Liver (tissue), 9 donors: ENCODE results near the gene STRN. TPM values are rescaled to one million over a fixed set of nuclear protein-coding genes. Genes with fewer than 3 reads are reported as not detected.

ENCODE experiments used
- DNase-seq: peaks from one replicate; pipeline ENCODE4 v3.0.0-alpha.2; 2017; ENCODE audit warnings: low spot score
- H3K27ac ChIP-seq, 2 donors: one replicate each; pipeline ENCODE4 v1.7.0; 2013; ENCODE audit warnings: inconsistent platforms in 2 of 2, low read length in 2 of 2, control low read depth in 1 of 2, low read depth in 1 of 2, mild to moderate bottlenecking in 1 of 2
- H3K27me3 ChIP-seq, 4 donors: one replicate each; pipeline versions ENCODE4 v1.6.1 to v1.7.0; 2013; ENCODE audit warnings: low read length in 3 of 4, inconsistent platforms in 1 of 4, mild to moderate bottlenecking in 1 of 4, moderate library complexity in 1 of 4; ENCODE audit not compliant: control insufficient read depth in 4 of 4, insufficient read depth in 4 of 4
- H3K36me3 ChIP-seq, 4 donors: one replicate each; pipeline versions ENCODE4 v1.6.1 to v1.7.0; 2013; ENCODE audit warnings: low read length in 3 of 4, mild to moderate bottlenecking in 3 of 4, low read depth in 1 of 4, moderate library complexity in 1 of 4; ENCODE audit not compliant: control insufficient read depth in 4 of 4, insufficient read depth in 3 of 4
- H3K4me1 ChIP-seq, 4 donors: one replicate each; pipeline versions ENCODE4 v1.6.1 to v1.7.0; 2013; ENCODE audit warnings: low read length in 3 of 4, mild to moderate bottlenecking in 3 of 4, moderate library complexity in 1 of 4; ENCODE audit not compliant: control insufficient read depth in 4 of 4, insufficient read depth in 4 of 4
- H3K4me3 ChIP-seq, 3 donors: one replicate each; pipeline versions ENCODE4 v1.6.1 to v1.7.0; 2013; ENCODE audit warnings: low read length in 3 of 3, control low read depth in 1 of 3, low read depth in 1 of 3, mild to moderate bottlenecking in 1 of 3
- H3K9ac ChIP-seq, 2 donors: one replicate each; pipeline ENCODE4 v1.7.0; 2013; ENCODE audit warnings: low read length in 2 of 2, mild to moderate bottlenecking in 2 of 2, moderate library complexity in 2 of 2, control low read depth in 1 of 2, low read depth in 1 of 2
- H3K9me3 ChIP-seq, 4 donors: one replicate each; pipeline versions ENCODE4 v1.6.1 to v1.7.0; 2013; ENCODE audit warnings: low read length in 3 of 4; ENCODE audit not compliant: control insufficient read depth in 4 of 4
- EGR1 ChIP-seq, 2 donors: IDR thresholded peaks; 2 replicates each; pipeline ENCODE4 v1.6.1; 2016 to 2018; ENCODE audit warnings: antibody characterized with exemption in 2 of 2, low read depth in 2 of 2
- FOXA1 ChIP-seq: IDR thresholded peaks from 2 replicates; pipeline ENCODE4 v1.6.1; 2016; ENCODE audit warnings: antibody characterized with exemption
- GABPA ChIP-seq, 2 donors: IDR thresholded peaks in 1 of 2; conservative IDR thresholded peaks in 1 of 2; 2 replicates each; pipeline ENCODE4 v1.6.1; 2016; ENCODE audit warnings: antibody characterized with exemption in 2 of 2, mild to moderate bottlenecking in 1 of 2, moderate library complexity in 1 of 2
- HNF4A ChIP-seq, 2 donors: conservative IDR thresholded peaks; 2 replicates each; pipeline ENCODE4 v1.6.1; 2016; ENCODE audit warnings: antibody characterized with exemption in 2 of 2, mild to moderate bottlenecking in 2 of 2
- HNF4G ChIP-seq: IDR thresholded peaks from 2 replicates; pipeline ENCODE4 v1.6.1; 2016; ENCODE audit warnings: antibody characterized with exemption
- JUND ChIP-seq, 2 donors: IDR thresholded peaks; 2 replicates each; pipeline ENCODE4 v1.6.1; 2016; ENCODE audit warnings: antibody characterized with exemption in 2 of 2
- NR2F2 ChIP-seq: IDR thresholded peaks from 2 replicates; pipeline ENCODE4 v1.6.1; 2016; ENCODE audit warnings: antibody characterized with exemption
- RAD21 ChIP-seq, 2 donors: IDR thresholded peaks; 2 replicates each; pipeline ENCODE4 v1.6.1; 2016; ENCODE audit warnings: antibody characterized with exemption in 2 of 2, mild to moderate bottlenecking in 2 of 2
- RXRA ChIP-seq, 2 donors: IDR thresholded peaks; 2 replicates each; pipeline ENCODE4 v1.6.1; 2017 to 2018; ENCODE audit warnings: antibody characterized with exemption in 2 of 2, mild to moderate bottlenecking in 1 of 2
- SP1 ChIP-seq: IDR thresholded peaks from 2 replicates; pipeline ENCODE4 v1.6.1; 2018; ENCODE audit warnings: antibody characterized with exemption, mild to moderate bottlenecking
- TAF1 ChIP-seq: conservative IDR thresholded peaks from 2 replicates; pipeline ENCODE4 v1.6.1; 2016; ENCODE audit warnings: antibody characterized with exemption, mild to moderate bottlenecking
- YY1 ChIP-seq: IDR thresholded peaks from 2 replicates; pipeline ENCODE4 v1.6.1; 2016; ENCODE audit warnings: antibody characterized with exemption, mild to moderate bottlenecking
- WGBS: extraction: QIAGEN DNeasy Blood & Tissue Kit; methylation state at CpG from one replicate; pipeline ENCODE4 v1.1.7; 2013; 5-methylcytosine and 5-hydroxymethylcytosine counted together
- polyA plus RNA-seq, 2 donors: library from polyadenylated mRNA; stranded (reverse) in 1 of 2; unstranded in 1 of 2; fragments of 200-250 nt in 1 of 2; fragments of >200 nt in 1 of 2; fragmentation: Nextera tagmentation in 1 of 2; extraction: Ambion mirVana in 1 of 2; gene quantifications; one replicate each; pipeline versions ENCODE4 v1.2.1 to v1.2.3, GENCODE V29; 2013 to 2015
- total RNA-seq, 2 donors: library from RNA; depleted of rRNA; stranded (reverse); fragments of >200 nt; gene quantifications; one replicate each; pipeline ENCODE4 v1.2.3, GENCODE V29; 2014
- TF ChIP-seq, protein P1 (sequence below): IDR thresholded peaks from 2 replicates; pipeline ENCODE4 v1.6.1; 2016; ENCODE audit warnings: antibody characterized with exemption, mild to moderate bottlenecking
- TF ChIP-seq, protein P2 (sequence below): fragments of 150-350 bp; IDR thresholded peaks from 2 replicates; pipeline ENCODE4 v1.5.1; 2017; ENCODE audit warnings: improper control_type of control experiment, low read depth, low read length; ENCODE audit not compliant: missing input control
- TF ChIP-seq, protein P3 (sequence below): IDR thresholded peaks from 2 replicates; pipeline ENCODE4 v1.6.1; 2016; ENCODE audit warnings: antibody characterized with exemption
- TF ChIP-seq, protein P4 (sequence below): IDR thresholded peaks from 2 replicates; pipeline ENCODE4 v1.6.1; 2016; ENCODE audit warnings: antibody characterized with exemption
- donor health status: healthy.
- donor health status: healthy.
- donor health status: healthy.
- donor health status: healthy.
- donor health status: healthy.

The STRN gene
- total and polyA plus RNA-seq, 4 donors, result 2.5 to 11.9 (median 5.6) TPM

DNA sequence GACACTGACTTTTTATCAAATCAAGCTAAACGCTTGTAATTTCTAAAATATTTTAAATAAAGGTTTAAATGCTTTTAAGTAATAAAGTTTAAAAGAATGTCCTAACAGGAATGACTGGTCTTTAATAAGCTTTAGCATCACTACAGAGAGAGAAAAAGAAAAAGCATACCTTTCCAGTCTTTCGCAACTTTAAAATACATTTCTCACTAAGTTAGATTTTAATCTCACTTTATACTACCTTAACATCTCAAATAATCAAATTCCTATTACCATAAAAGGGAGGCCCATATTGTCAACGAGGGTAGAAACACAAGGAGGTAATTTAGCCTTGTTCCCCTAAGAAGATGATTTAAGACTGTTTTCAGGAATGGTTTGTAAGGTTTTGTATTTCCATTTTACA lies 80.7 kb downstream of the STRN start:
- WGBS, result 94% methylated on average over 3 of the region's 3 CpGs
- H3K4me3 ChIP-seq, result no peak overlapping the region
- no peaks in the 10 kb centered on the region for H3K4me1 ChIP-seq
- DNase-seq, result no peak
- peaks cover 0 to 14% (median 1%) of the 10 kb centered on the region in 4 donors for H3K36me3 ChIP-seq
- H3K27me3 ChIP-seq, result no peaks in the 10 kb centered on the region
- TF ChIP-seq TAF1, result no peak
- no peak for TF ChIP-seq NR2F2
- TF ChIP-seq GABPA (IDR thresholded peaks at IDR 0.05 in 1 of 2, conservative IDR thresholded peaks at IDR 0.05 in 1 of 2), result no peak
- no peak for TF ChIP-seq HNF4G
- TF ChIP-seq YY1, result no peak
- TF ChIP-seq HNF4A (conservative IDR thresholded peaks at IDR 0.05), result no peak
- TF ChIP-seq, protein P1, sequence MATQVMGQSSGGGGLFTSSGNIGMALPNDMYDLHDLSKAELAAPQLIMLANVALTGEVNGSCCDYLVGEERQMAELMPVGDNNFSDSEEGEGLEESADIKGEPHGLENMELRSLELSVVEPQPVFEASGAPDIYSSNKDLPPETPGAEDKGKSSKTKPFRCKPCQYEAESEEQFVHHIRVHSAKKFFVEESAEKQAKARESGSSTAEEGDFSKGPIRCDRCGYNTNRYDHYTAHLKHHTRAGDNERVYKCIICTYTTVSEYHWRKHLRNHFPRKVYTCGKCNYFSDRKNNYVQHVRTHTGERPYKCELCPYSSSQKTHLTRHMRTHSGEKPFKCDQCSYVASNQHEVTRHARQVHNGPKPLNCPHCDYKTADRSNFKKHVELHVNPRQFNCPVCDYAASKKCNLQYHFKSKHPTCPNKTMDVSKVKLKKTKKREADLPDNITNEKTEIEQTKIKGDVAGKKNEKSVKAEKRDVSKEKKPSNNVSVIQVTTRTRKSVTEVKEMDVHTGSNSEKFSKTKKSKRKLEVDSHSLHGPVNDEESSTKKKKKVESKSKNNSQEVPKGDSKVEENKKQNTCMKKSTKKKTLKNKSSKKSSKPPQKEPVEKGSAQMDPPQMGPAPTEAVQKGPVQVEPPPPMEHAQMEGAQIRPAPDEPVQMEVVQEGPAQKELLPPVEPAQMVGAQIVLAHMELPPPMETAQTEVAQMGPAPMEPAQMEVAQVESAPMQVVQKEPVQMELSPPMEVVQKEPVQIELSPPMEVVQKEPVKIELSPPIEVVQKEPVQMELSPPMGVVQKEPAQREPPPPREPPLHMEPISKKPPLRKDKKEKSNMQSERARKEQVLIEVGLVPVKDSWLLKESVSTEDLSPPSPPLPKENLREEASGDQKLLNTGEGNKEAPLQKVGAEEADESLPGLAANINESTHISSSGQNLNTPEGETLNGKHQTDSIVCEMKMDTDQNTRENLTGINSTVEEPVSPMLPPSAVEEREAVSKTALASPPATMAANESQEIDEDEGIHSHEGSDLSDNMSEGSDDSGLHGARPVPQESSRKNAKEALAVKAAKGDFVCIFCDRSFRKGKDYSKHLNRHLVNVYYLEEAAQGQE, result no peak
- no peak for TF ChIP-seq RXRA (IDR thresholded peaks at IDR 0.05)
- TF ChIP-seq EGR1 (IDR thresholded peaks at IDR 0.05; ENCODE audit: low read depth in 2 of 2), result no peak
- TF ChIP-seq SP1, result no peak
- no peaks in the 10 kb centered on the region for H3K9me3 ChIP-seq
- H3K27ac ChIP-seq, result no peak overlapping the region
- no peak overlapping the region for H3K9ac ChIP-seq

DNA sequence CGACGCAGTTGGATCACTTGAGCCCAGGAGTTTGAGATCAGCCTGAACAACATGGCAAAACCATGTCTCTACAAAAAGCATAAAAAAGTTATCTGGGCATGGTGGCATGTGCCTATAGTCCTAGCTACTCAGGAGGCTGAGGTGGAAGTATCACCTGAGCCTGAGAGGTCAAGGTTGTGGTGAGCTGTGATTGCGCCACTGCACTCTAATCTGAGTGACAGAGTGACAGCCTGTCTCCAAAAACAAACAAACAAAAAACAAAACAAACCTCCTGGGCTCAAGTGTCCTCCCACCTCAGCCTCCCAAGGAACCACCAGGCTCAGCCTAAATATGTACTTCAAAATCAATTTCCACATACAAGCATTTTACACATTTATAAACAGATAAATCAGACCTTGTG lies 83.8 kb downstream of the STRN start:
- TF ChIP-seq, protein P2, sequence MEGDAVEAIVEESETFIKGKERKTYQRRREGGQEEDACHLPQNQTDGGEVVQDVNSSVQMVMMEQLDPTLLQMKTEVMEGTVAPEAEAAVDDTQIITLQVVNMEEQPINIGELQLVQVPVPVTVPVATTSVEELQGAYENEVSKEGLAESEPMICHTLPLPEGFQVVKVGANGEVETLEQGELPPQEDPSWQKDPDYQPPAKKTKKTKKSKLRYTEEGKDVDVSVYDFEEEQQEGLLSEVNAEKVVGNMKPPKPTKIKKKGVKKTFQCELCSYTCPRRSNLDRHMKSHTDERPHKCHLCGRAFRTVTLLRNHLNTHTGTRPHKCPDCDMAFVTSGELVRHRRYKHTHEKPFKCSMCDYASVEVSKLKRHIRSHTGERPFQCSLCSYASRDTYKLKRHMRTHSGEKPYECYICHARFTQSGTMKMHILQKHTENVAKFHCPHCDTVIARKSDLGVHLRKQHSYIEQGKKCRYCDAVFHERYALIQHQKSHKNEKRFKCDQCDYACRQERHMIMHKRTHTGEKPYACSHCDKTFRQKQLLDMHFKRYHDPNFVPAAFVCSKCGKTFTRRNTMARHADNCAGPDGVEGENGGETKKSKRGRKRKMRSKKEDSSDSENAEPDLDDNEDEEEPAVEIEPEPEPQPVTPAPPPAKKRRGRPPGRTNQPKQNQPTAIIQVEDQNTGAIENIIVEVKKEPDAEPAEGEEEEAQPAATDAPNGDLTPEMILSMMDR, result no peak
- TF ChIP-seq, protein P3, sequence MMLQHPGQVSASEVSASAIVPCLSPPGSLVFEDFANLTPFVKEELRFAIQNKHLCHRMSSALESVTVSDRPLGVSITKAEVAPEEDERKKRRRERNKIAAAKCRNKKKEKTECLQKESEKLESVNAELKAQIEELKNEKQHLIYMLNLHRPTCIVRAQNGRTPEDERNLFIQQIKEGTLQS, result no peak
- Histone ChIP-seq H3K9ac (no peak overlapping the region), H3K36me3 (peaks cover under 1 to 14% (median 3%) of the 10 kb centered on the region in 4 donors), H3K27me3 (no peaks in the 10 kb centered on the region), H3K9me3 (no peaks in the 10 kb centered on the region), H3K4me3 (no peak overlapping the region), H3K27ac (no peak overlapping the region), H3K4me1 (no peaks in the 10 kb centered on the region)
- 97% methylated on average over 3 of the region's 3 CpGs for WGBS
- no peak for DNase-seq

DNA sequence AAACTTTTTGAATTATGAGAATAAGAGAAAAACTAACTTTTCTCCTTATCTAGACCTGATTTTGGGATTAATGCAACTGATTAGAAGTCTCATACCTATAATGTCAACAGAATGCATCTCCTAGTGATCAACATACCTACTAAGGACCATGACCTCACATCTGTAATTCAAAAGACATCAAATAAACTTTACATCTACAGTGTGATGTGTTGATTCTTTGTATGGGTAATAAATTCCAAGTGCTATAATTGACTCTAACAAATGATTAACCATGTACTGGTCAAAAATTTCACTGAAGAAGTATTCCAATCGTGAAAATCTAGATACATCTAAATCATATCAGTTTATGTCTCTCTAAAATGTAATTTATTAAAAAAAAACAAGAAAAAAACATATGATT lies 84.5 kb downstream of the STRN start:
- no peaks in the 10 kb centered on the region for H3K9me3 ChIP-seq
- no peak for DNase-seq
- 71% methylated on average over 1 of the region's 1 CpG for WGBS
- H3K9ac ChIP-seq, result no peak overlapping the region
- H3K36me3 ChIP-seq, result peaks cover 2 to 18% (median 7%) of the 10 kb centered on the region in 4 donors
- H3K4me3 ChIP-seq, result no peak overlapping the region
- TF ChIP-seq, protein P3, result no peak
- TF ChIP-seq JUND (IDR thresholded peaks at IDR 0.05), result no peak
- TF ChIP-seq HNF4A (conservative IDR thresholded peaks at IDR 0.05), result no peak
- TF ChIP-seq EGR1 (IDR thresholded peaks at IDR 0.05; ENCODE audit: low read depth in 2 of 2), result no peak
- no peak for TF ChIP-seq RAD21 (IDR thresholded peaks at IDR 0.05)
- no peak for TF ChIP-seq SP1
- TF ChIP-seq, protein P4, sequence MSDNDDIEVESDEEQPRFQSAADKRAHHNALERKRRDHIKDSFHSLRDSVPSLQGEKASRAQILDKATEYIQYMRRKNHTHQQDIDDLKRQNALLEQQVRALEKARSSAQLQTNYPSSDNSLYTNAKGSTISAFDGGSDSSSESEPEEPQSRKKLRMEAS, result no peak
- no peak for TF ChIP-seq RXRA (IDR thresholded peaks at IDR 0.05)
- TF ChIP-seq GABPA (IDR thresholded peaks at IDR 0.05 in 1 of 2, conservative IDR thresholded peaks at IDR 0.05 in 1 of 2), result no peak
- TF ChIP-seq FOXA1, result no peak
- no peak for TF ChIP-seq NR2F2
- TF ChIP-seq, protein P1, result no peak
- H3K4me1 ChIP-seq, result no peaks in the 10 kb centered on the region
- H3K27ac ChIP-seq, result no peak overlapping the region
- H3K27me3 ChIP-seq, result no peaks in the 10 kb centered on the region
